Natural killer cell treated with Interleukin-12 subunit alpha and Interleukin-12 subunit beta and Interleukin-15 and Interleukin-18, amount 100 ng/mL, for 72 hours (primary cell): ENCODE data around the gene KIF21A. TPM values are rescaled to one million over a fixed set of nuclear protein-coding genes. Genes with fewer than 3 reads are reported as not detected.
"Not testable (repeated sequence)": the region's sequence is repeated elsewhere in the genome, so short reads cannot be mapped to it uniquely, and the experiment has no call there.

Source experiments
- ATAC-seq, 2 donors: fragments of 150-1000 bp; cut with Tn5 transposase in 1 of 2; sonication (Bioruptor Pico), chemical (Tn5 transposase) in 1 of 2; 2 replicates each; pipeline ENCODE4 v1.10.0; 2021
- DNase-seq: peaks from one replicate; pipeline ENCODE4 v3.0.0; 2022; ENCODE audit warnings: low spot score
- H3K27ac Mint-ChIP-seq, 2 donors: 1 replicate in 1 of 2; 2 replicates in 1 of 2; pipeline ENCODE4 v1.8.0; 2022; ENCODE audit warnings: mixed read lengths in 2 of 2, mild to moderate bottlenecking in 1 of 2, moderate library complexity in 1 of 2
- H3K27me3 Mint-ChIP-seq, 2 donors: 1 replicate in 1 of 2; 2 replicates in 1 of 2; pipeline ENCODE4 v1.8.0; 2022; ENCODE audit warnings: mixed read lengths in 2 of 2
- H3K36me3 Mint-ChIP-seq: one replicate; pipeline ENCODE4 v1.8.0; 2022; ENCODE audit warnings: mixed read lengths
- H3K4me1 Mint-ChIP-seq, 2 donors: 1 replicate in 1 of 2; 2 replicates in 1 of 2; pipeline ENCODE4 v1.8.0; 2022; ENCODE audit warnings: low read depth in 2 of 2, mixed read lengths in 2 of 2, mild to moderate bottlenecking in 1 of 2
- H3K4me3 Mint-ChIP-seq: one replicate; pipeline ENCODE4 v1.8.0; 2022; ENCODE audit warnings: mixed read lengths
- H3K9me3 Mint-ChIP-seq: 2 replicates; pipeline ENCODE4 v1.8.0; 2022; ENCODE audit warnings: mixed read lengths
- total RNA-seq, 2 donors: library from RNA; stranded (reverse); gene quantifications; one replicate each; pipeline ENCODE4 v1.2.3, GENCODE V29; 2022

Gene KIF21A
- total RNA-seq, 2 donors from 2014 or later: 20.3 to 34.6 TPM

DNA sequence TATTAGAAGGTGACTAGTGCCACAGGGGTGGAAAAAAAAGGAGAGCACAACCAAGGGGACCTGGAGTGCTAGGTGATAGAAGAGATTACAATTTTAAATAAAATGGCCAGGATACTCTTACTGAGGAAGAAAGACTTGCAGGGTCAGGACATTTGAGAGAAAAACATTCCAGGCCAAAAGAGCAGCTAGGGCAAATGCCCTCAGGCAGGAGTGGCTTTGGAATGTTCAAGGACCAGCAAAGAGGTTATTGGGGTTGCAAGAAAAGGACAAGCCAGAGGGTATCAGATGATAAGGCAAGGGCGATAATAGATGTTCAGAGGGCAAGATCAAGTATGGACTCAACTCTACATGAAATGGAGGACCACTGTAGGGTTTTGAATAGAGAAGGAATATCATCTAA lies 146.4 kb downstream of the KIF21A start:
- H3K4me3 Mint-ChIP-seq: no peak overlapping the region
- DNase-seq (no peak), ATAC-seq (no peak)
- H3K36me3 Mint-ChIP-seq: peaks cover 12% of the 10 kb centered on the region
- peaks cover 0 to 13% of the 10 kb centered on the region in 2 donors for H3K4me1 Mint-ChIP-seq
- H3K27ac Mint-ChIP-seq: peak overlapping the region in 1 of 2 donors; percentile 31
- H3K9me3 Mint-ChIP-seq: peaks cover 3% of the 10 kb centered on the region
- H3K27me3 Mint-ChIP-seq: no peaks in the 10 kb centered on the region

- Mint-ChIP-seq H3K4me1 (peaks cover 0 to 11% of the 10 kb centered on the region in 2 donors), H3K36me3 (peaks cover 12% of the 10 kb centered on the region)
- not testable (repeated sequence) for H3K9me3 Mint-ChIP-seq
Observed at GRCh38 chr12:39295593-39295992, 147.3 kb downstream of the KIF21A start.

DNA sequence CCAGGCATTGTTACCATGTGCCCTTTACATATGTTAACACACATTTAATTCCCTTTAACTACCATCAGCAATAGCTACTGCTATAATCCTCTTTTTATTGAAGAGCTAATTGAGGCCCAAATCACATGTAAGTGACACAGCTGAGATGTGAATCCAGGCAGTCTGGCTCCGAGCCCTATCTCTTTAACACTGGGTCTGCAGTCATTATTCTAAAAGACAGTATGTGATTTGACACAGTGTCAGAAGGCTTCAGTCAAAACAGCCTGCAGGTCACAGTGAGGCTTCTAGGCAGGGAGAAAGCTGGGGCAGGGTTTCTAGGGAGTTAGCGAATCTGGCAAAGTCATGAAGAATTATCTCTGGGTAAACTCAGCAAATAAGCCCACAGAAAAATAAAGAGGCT lies 148.2 kb downstream of the KIF21A start:
- ATAC-seq (no peak), DNase-seq (no peak)
- no peak overlapping the region for H3K27ac Mint-ChIP-seq
- H3K36me3 Mint-ChIP-seq: peaks cover 12% of the 10 kb centered on the region
- H3K4me3 Mint-ChIP-seq: no peak overlapping the region
- peaks cover 0 to 11% of the 10 kb centered on the region in 2 donors for H3K4me1 Mint-ChIP-seq
- H3K27me3 Mint-ChIP-seq: no peaks in the 10 kb centered on the region
- H3K9me3 Mint-ChIP-seq: peaks cover 3% of the 10 kb centered on the region

More at GRCh38 chr12:39295593-39295992, 147.3 kb downstream of the KIF21A start:
- not testable (repeated sequence) for H3K4me3 Mint-ChIP-seq, DNase-seq, H3K27me3 Mint-ChIP-seq, H3K27ac Mint-ChIP-seq, ATAC-seq

- Mint-ChIP-seq H3K27me3 (no peaks in the 10 kb centered on the region), H3K4me1 (peaks cover 0 to 7% of the 10 kb centered on the region in 2 donors), H3K4me3 (no peak overlapping the region), H3K36me3 (peaks cover 7% of the 10 kb centered on the region), H3K27ac (no peak overlapping the region), H3K9me3 (peaks cover 3% of the 10 kb centered on the region)
- ATAC-seq (no peak), DNase-seq (no peak)
Observed at GRCh38 chr12:39292125-39292630, 150.7 kb downstream of the KIF21A start.

DNA sequence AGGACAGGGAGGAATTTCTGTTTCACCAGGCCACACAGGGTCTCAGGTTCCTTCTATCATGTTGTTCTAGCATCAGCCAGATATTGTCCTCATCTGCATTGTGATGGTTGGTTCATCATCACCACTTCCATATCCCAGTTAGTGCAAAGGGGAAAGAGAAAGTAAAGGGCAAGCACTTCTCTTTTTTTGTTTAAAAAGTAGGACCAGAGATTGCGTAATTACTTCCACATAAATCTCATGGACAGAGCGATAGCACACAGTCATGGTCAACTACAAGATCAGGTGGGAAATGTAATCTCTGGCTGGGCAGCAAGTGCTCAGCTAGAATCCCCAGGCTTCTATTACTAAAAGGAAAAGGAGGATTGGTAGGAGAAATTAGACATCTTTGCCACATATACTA lies 155.1 kb downstream of the KIF21A start:
- H3K27me3 Mint-ChIP-seq: peaks cover 6 to 14% of the 10 kb centered on the region in 2 donors
- no peak overlapping the region for H3K27ac Mint-ChIP-seq
- no peaks in the 10 kb centered on the region for H3K36me3 Mint-ChIP-seq
- no peaks in the 10 kb centered on the region for H3K4me1 Mint-ChIP-seq
- no peak for DNase-seq
- H3K4me3 Mint-ChIP-seq: no peak overlapping the region
- no peak for ATAC-seq
- H3K9me3 Mint-ChIP-seq: no peaks in the 10 kb centered on the region

GRCh38 chr12:39287409-39287808 lies 155.5 kb downstream of the KIF21A start:
- no peak for ATAC-seq
- H3K36me3 Mint-ChIP-seq: no peaks in the 10 kb centered on the region
- no peak overlapping the region for H3K27ac Mint-ChIP-seq
- no peaks in the 10 kb centered on the region for H3K4me1 Mint-ChIP-seq
- peaks cover 6 to 18% of the 10 kb centered on the region in 2 donors for H3K27me3 Mint-ChIP-seq
- no peak for DNase-seq
- no peaks in the 10 kb centered on the region for H3K9me3 Mint-ChIP-seq
- no peak overlapping the region for H3K4me3 Mint-ChIP-seq

- H3K4me3 Mint-ChIP-seq: no peak overlapping the region
- no peak overlapping the region for H3K27ac Mint-ChIP-seq
- DNase-seq: no peak
- no peaks in the 10 kb centered on the region for H3K36me3 Mint-ChIP-seq
- ATAC-seq: no peak
- no peaks in the 10 kb centered on the region for H3K4me1 Mint-ChIP-seq
- peaks cover 16 to 32% of the 10 kb centered on the region in 2 donors for H3K27me3 Mint-ChIP-seq
- H3K9me3 Mint-ChIP-seq: no peaks in the 10 kb centered on the region
Observed at GRCh38 chr12:39278426-39278825, 164.5 kb downstream of the KIF21A start.

DNA sequence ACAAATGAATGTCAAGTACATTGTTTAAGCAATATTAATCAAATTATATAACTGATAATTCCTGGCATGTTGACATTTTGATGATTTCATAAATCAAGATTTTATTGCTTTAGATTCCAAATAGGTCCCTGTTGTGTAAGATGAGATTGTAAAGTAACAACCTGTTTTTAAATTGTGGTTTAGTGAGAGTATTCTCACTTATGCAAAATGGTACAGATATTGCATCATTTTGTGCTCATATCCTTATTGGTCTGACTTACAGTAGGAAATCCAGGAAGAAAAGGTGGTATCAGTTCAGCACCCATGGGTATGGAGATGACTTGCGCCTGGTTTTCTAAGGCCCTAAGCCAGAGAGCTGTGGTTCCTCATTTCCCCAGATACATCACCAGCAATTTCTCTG lies 165.5 kb downstream of the KIF21A start:
- Mint-ChIP-seq H3K27me3 (peaks cover 18 to 31% of the 10 kb centered on the region in 2 donors), H3K4me3 (no peak overlapping the region), H3K4me1 (no peaks in the 10 kb centered on the region), H3K27ac (no peak overlapping the region), H3K36me3 (no peaks in the 10 kb centered on the region), H3K9me3 (no peaks in the 10 kb centered on the region)
- DNase-seq (no peak), ATAC-seq (peak; percentile 52 to 62)

DNA sequence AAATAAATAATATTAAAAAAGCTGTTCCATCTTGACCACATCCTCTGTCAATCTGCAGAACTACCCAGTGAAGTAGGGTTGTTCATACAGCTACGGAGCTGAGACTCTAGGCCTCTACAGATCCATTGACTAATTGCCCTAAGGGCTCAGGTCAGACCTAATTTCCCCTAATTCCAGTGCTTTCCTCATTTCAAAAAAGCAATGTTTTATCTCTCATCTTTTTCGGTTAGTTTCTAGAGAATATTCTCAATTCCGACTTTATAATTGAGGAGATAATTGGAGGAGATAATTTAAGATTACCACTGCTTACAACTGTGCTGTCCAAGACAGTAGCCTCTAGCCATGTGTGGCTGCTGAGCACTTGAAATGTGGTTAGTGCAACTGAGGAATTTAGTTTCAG lies 167.1 kb downstream of the KIF21A start:
- no peak for DNase-seq
- H3K36me3 Mint-ChIP-seq: no peaks in the 10 kb centered on the region
- no peak for ATAC-seq
- H3K27me3 Mint-ChIP-seq: peaks cover 18 to 31% of the 10 kb centered on the region in 2 donors
- H3K27ac Mint-ChIP-seq: no peak overlapping the region
- no peaks in the 10 kb centered on the region for H3K9me3 Mint-ChIP-seq
- H3K4me3 Mint-ChIP-seq: no peak overlapping the region
- H3K4me1 Mint-ChIP-seq: no peaks in the 10 kb centered on the region

- no peaks in the 10 kb centered on the region for H3K4me1 Mint-ChIP-seq
- H3K27me3 Mint-ChIP-seq: peaks cover 13 to 37% of the 10 kb centered on the region in 2 donors
- no peaks in the 10 kb centered on the region for H3K36me3 Mint-ChIP-seq
- no peak overlapping the region for H3K27ac Mint-ChIP-seq
- DNase-seq: no peak
- H3K9me3 Mint-ChIP-seq: no peaks in the 10 kb centered on the region
- no peak overlapping the region for H3K4me3 Mint-ChIP-seq
- no peak for ATAC-seq
Observed at GRCh38 chr12:39272871-39273655, 169.9 kb downstream of the KIF21A start.

DNA sequence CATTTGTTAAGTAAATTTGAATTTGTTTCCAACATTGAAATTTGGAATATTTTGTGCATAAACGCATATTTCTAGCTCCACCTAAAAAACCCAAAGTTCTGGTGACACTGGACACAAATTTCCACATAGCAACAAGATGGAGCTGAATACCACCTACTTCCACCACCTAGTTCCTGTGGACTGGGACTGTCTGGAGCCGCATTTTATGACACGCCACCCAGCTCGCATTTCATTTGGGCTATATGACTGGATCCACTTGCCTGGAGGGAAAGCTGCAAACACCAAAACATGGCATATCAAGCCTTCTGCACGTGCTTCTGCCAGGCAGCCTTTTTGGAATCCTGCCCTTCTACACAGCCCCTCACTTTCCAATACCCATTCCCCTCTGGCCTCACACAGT lies 173.4 kb downstream of the KIF21A start:
- ATAC-seq: no peak
- Mint-ChIP-seq H3K27ac (no peak overlapping the region), H3K4me3 (no peak overlapping the region), H3K9me3 (no peaks in the 10 kb centered on the region), H3K27me3 (peaks cover 9 to 27% of the 10 kb centered on the region in 2 donors), H3K4me1 (no peaks in the 10 kb centered on the region), H3K36me3 (no peaks in the 10 kb centered on the region)
- no peak for DNase-seq

GRCh38 chr12:39267886-39268285 lies 175.0 kb downstream of the KIF21A start:
- H3K36me3 Mint-ChIP-seq: no peaks in the 10 kb centered on the region
- ATAC-seq: no peak
- H3K4me1 Mint-ChIP-seq: no peaks in the 10 kb centered on the region
- H3K27me3 Mint-ChIP-seq: peaks cover 0 to 20% of the 10 kb centered on the region in 2 donors
- DNase-seq: no peak
- H3K4me3 Mint-ChIP-seq: no peak overlapping the region
- H3K27ac Mint-ChIP-seq: no peak overlapping the region
- no peaks in the 10 kb centered on the region for H3K9me3 Mint-ChIP-seq

DNA sequence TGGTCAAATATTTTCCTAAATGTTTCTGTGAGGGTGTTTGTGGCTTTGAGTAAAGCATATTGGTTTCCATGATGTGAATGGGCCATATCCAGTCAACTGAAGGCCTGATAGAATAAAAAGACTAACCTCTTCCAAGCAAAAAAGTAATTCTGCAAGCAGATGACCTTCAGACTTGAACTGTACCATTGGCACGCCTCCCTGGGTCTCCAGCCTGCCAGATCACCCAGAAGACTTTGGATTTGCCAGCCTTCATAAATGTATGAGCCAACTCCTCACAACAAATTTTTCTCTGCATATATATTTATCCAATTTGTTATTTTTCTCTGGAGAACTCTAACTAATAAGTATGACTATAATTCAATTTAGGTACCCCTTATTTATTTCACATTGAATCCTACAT lies 190.3 kb downstream of the KIF21A start:
- ATAC-seq (no peak), DNase-seq (no peak)
- Mint-ChIP-seq H3K27me3 (peaks cover 2 to 3% of the 10 kb centered on the region in 2 donors), H3K9me3 (no peaks in the 10 kb centered on the region), H3K27ac (no peak overlapping the region), H3K4me3 (no peak overlapping the region), H3K4me1 (no peaks in the 10 kb centered on the region), H3K36me3 (no peaks in the 10 kb centered on the region)
